Neuronal stem cell (in vitro differentiated cells): ENCODE data around the gene DNAJC25.

Source experiments
- DNase-seq: peaks from one replicate; pipeline ENCODE4 v3.0.0-alpha.2; 2013; ENCODE audit warnings: low spot score
- H2AFZ ChIP-seq: one replicate; pipeline ENCODE4 v1.6.1; 2013; ENCODE audit warnings: mild to moderate bottlenecking, low read length, inconsistent platforms
- H2AK5ac ChIP-seq: 2 replicates; pipeline ENCODE4 v1.6.1; 2013; ENCODE audit warnings: low read depth, mild to moderate bottlenecking, inconsistent platforms, low read length, moderate library complexity, mixed read lengths
- H2BK120ac ChIP-seq: 2 replicates; pipeline ENCODE4 v1.6.1; 2013; ENCODE audit warnings: low read depth, mild to moderate bottlenecking, inconsistent platforms, low read length, moderate library complexity, mixed read lengths
- H2BK12ac ChIP-seq: one replicate; pipeline ENCODE4 v1.6.1; 2013; ENCODE audit warnings: low read length, inconsistent platforms
- H2BK15ac ChIP-seq: 2 replicates; pipeline ENCODE4 v1.6.1; 2013; ENCODE audit warnings: mild to moderate bottlenecking, low read length, inconsistent platforms, mixed read lengths
- H2BK5ac ChIP-seq: one replicate; pipeline ENCODE4 v1.6.1; 2013; ENCODE audit warnings: inconsistent platforms, mild to moderate bottlenecking, low read length, moderate library complexity
- H3K14ac ChIP-seq: one replicate; pipeline ENCODE4 v1.6.1; 2013; ENCODE audit warnings: low read length, inconsistent platforms
- H3K18ac ChIP-seq: 2 replicates; pipeline ENCODE4 v1.6.1; 2013; ENCODE audit warnings: low read length, inconsistent platforms
- H3K23ac ChIP-seq: 2 replicates; pipeline ENCODE4 v1.6.1; 2013; ENCODE audit warnings: low read depth, mild to moderate bottlenecking, mixed read lengths, low read length, inconsistent platforms; ENCODE audit not compliant: poor library complexity
- H3K27ac ChIP-seq: replicated peaks from 3 replicates; pipeline ENCODE4 v1.5.1; 2013; ENCODE audit warnings: low read length, inconsistent platforms
- H3K27me3 ChIP-seq, 3 experiments: 2 replicates each; pipeline ENCODE4 v1.6.1; 2013; ENCODE audit warnings: low read length in 3 of 3, mild to moderate bottlenecking in 2 of 3, inconsistent platforms in 1 of 3, low read depth in 1 of 3, mixed read lengths in 1 of 3, moderate library complexity in 1 of 3; ENCODE audit not compliant: control insufficient read depth in 3 of 3, insufficient read depth in 3 of 3
- H3K36me3 ChIP-seq, 2 donors: replicated peaks in 1 of 2; 2 replicates each; pipeline ENCODE4 v1.6.1; 2013; ENCODE audit warnings: low read length in 2 of 2; ENCODE audit not compliant: control insufficient read depth in 2 of 2, insufficient read depth in 2 of 2
- H3K4ac ChIP-seq: 2 replicates; pipeline ENCODE4 v1.6.1; 2013; ENCODE audit warnings: inconsistent platforms, mild to moderate bottlenecking, low read length, moderate library complexity
- H3K4me1 ChIP-seq, 2 donors: 1 replicate in 1 of 2; 2 replicates in 1 of 2; pipeline ENCODE4 v1.6.1; 2013; ENCODE audit warnings: low read length in 2 of 2, low read depth in 1 of 2; ENCODE audit not compliant: control insufficient read depth in 2 of 2, insufficient read depth in 1 of 2
- H3K4me2 ChIP-seq: one replicate; pipeline ENCODE4 v1.6.1; 2013; ENCODE audit warnings: mild to moderate bottlenecking, low read length, inconsistent platforms; ENCODE audit not compliant: insufficient read depth, poor library complexity, severe bottlenecking
- H3K4me3 ChIP-seq, 2 donors: 2 replicates each; pipeline ENCODE4 v1.5.1; 2013; ENCODE audit warnings: low read length in 2 of 2, mild to moderate bottlenecking in 2 of 2, inconsistent platforms in 1 of 2, moderate library complexity in 1 of 2
- H3K79me1 ChIP-seq: one replicate; pipeline ENCODE4 v1.6.1; 2013; ENCODE audit warnings: low read depth, mild to moderate bottlenecking, inconsistent platforms, low read length, moderate library complexity
- H3K9ac ChIP-seq: one replicate; pipeline ENCODE4 v1.6.1; 2013; ENCODE audit warnings: mild to moderate bottlenecking, low read depth, low read length, inconsistent platforms; ENCODE audit not compliant: poor library complexity
- H3K9me3 ChIP-seq, 2 donors: replicated peaks in 1 of 2; 2 replicates each; pipeline versions ENCODE3 to v1.6.1; 2013; ENCODE audit warnings: low read length in 2 of 2, mild to moderate bottlenecking in 2 of 2, inconsistent platforms in 1 of 2, low read depth in 1 of 2, mixed read lengths in 1 of 2, moderate library complexity in 1 of 2; ENCODE audit not compliant: control insufficient read depth in 2 of 2, insufficient read depth in 1 of 2
- H4K8ac ChIP-seq: one replicate; pipeline ENCODE4 v1.6.1; 2013; ENCODE audit warnings: low read depth, mild to moderate bottlenecking, inconsistent platforms, low read length, moderate library complexity
- H4K91ac ChIP-seq: one replicate; pipeline ENCODE4 v1.6.1; 2013; ENCODE audit warnings: low read length, low read depth, mild to moderate bottlenecking, inconsistent platforms; ENCODE audit not compliant: poor library complexity
- WGBS, 2 donors: extraction: QIAGEN DNeasy Blood & Tissue Kit; methylation state at CpG; one replicate each; pipeline ENCODE4 v1.1.7; 2013; ENCODE audit warnings: missing lambda C conversion rate in 2 of 2, mixed read lengths in 1 of 2; ENCODE audit not compliant: insufficient read length in 2 of 2, insufficient replicate concordance in 1 of 2; ENCODE audit errors: extremely low coverage in 2 of 2; 5-methylcytosine and 5-hydroxymethylcytosine counted together

Gene DNAJC25

DNA sequence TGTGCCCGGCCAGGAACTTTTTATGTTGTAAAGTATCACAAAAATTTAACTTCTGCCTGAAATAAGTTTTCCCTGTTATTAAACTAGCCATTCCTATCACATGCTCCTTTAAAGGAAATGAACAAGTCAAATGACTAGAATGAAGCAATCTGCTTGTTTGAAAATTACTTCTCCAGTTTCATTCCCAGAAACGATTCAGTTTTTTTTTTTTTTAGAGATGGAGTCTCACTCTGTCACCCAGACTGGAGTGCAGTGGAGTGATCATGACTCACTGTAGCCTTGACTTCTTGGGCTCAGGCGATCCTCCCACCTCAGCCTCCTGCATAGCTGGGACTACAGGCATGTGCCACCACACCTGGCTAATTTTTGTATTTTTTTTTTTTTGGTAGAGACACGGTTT lies 16.9 kb downstream of the DNAJC25 start:
- no peak overlapping the region for H2AFZ ChIP-seq
- no peak overlapping the region for H4K91ac ChIP-seq
- no peak overlapping the region for H3K14ac ChIP-seq
- H2BK5ac ChIP-seq, result no peak overlapping the region
- no CpG with 5 or more reads among the region's 4 CpGs for WGBS, 2 donors
- H3K4ac ChIP-seq, result no peak overlapping the region
- H2BK15ac ChIP-seq, result no peak overlapping the region
- no peak overlapping the region for H3K27ac ChIP-seq
- H3K23ac ChIP-seq, result no peak overlapping the region
- H3K36me3 ChIP-seq, result peaks cover 0 to 75% of the 10 kb centered on the region in 2 donors
- no peak overlapping the region for H3K4me3 ChIP-seq
- H3K18ac ChIP-seq, result no peak overlapping the region
- no peak overlapping the region for H2BK120ac ChIP-seq
- no peaks in the 10 kb centered on the region for H3K79me1 ChIP-seq
- no peak overlapping the region for H3K9ac ChIP-seq
- no peak overlapping the region for H4K8ac ChIP-seq
- no peaks in the 10 kb centered on the region for H3K9me3 ChIP-seq
- DNase-seq, result no peak
- no peak overlapping the region for H3K4me2 ChIP-seq
- H2AK5ac ChIP-seq, result no peak overlapping the region
- H2BK12ac ChIP-seq, result no peak overlapping the region
- no peaks in the 10 kb centered on the region for H3K4me1 ChIP-seq
- no peaks in the 10 kb centered on the region for H3K27me3 ChIP-seq

DNA sequence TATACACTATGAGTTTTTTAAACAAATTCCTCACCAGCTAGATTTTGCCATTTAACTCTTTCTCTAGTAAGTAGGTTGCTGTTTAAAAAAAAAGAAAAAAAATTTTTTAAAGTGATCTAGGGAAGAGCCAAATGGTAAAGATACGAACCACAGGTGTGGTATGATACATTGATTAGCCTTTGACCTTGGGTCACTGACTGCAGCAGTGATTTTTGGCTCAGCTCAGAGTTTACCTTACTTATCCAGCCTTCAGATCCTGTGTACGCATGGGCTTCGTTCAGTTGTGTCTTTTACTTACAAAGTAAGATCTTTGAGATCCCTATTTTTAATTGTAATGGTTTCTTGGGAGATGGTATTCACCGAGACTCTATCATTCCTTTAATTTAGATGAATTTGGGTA lies 17.9 kb downstream of the DNAJC25 start:
- Histone ChIP-seq H3K9ac (no peak overlapping the region), H3K14ac (no peak overlapping the region), H3K9me3 (no peaks in the 10 kb centered on the region), H3K4ac (no peak overlapping the region), H2BK120ac (no peak overlapping the region), H3K18ac (no peak overlapping the region), H3K27ac (no peak overlapping the region), H2BK5ac (no peak overlapping the region), H2BK12ac (no peak overlapping the region), H3K79me1 (no peaks in the 10 kb centered on the region), H3K4me1 (no peaks in the 10 kb centered on the region), H4K91ac (no peak overlapping the region), H3K27me3 (no peaks in the 10 kb centered on the region), H2BK15ac (no peak overlapping the region), H4K8ac (no peak overlapping the region), H3K4me3 (no peak overlapping the region), H3K4me2 (no peak overlapping the region), H2AFZ (no peak overlapping the region), H3K36me3 (peaks cover 0 to 76% of the 10 kb centered on the region in 2 donors), H3K23ac (no peak overlapping the region), H2AK5ac (no peak overlapping the region)
- WGBS, 2 donors, result no CpG with 5 or more reads among the region's 4 CpGs
- no peak for DNase-seq

DNA sequence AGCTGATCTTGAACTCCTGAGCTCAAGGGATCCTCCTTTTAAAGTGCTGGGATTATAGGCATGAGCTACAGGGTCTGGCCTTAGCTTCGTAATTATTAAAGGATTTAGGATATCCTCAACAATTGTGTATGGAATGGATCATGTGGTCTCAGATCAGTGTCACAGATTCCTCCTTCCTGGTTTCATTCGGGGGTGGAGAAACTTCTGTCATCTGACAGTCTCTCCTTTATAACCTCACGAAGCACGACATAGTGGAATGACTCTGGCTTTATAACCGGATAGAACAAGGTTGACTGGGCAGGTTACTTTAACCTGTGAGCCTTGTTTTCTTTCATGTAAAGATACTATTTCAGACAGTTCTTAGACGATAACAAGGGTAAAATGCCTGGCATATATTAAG lies 25.9 kb downstream of the DNAJC25 start:
- H3K9me3 ChIP-seq, result no peaks in the 10 kb centered on the region
- no peaks in the 10 kb centered on the region for H3K79me1 ChIP-seq
- H3K4me3 ChIP-seq, result no peak overlapping the region
- H2BK15ac ChIP-seq, result no peak overlapping the region
- no peak overlapping the region for H2AK5ac ChIP-seq
- no peak overlapping the region for H3K4ac ChIP-seq
- H3K36me3 ChIP-seq, result peaks cover 7 to 30% of the 10 kb centered on the region in 2 donors
- WGBS, 2 donors, result no CpG with 5 or more reads among the region's 6 CpGs
- no peak overlapping the region for H3K14ac ChIP-seq
- H2BK120ac ChIP-seq, result no peak overlapping the region
- no peak overlapping the region for H3K18ac ChIP-seq
- H3K4me1 ChIP-seq, result no peaks in the 10 kb centered on the region
- H2BK5ac ChIP-seq, result no peak overlapping the region
- no peak overlapping the region for H4K8ac ChIP-seq
- H3K4me2 ChIP-seq, result no peak overlapping the region
- no peak overlapping the region for H4K91ac ChIP-seq
- no peak for DNase-seq
- H3K27me3 ChIP-seq, result peaks cover 0 to 1% (median 0%) of the 10 kb centered on the region in 3 experiments
- H3K23ac ChIP-seq, result no peak overlapping the region
- no peak overlapping the region for H2BK12ac ChIP-seq
- no peak overlapping the region for H2AFZ ChIP-seq
- H3K27ac ChIP-seq, result no peak overlapping the region
- H3K9ac ChIP-seq, result no peak overlapping the region

DNA sequence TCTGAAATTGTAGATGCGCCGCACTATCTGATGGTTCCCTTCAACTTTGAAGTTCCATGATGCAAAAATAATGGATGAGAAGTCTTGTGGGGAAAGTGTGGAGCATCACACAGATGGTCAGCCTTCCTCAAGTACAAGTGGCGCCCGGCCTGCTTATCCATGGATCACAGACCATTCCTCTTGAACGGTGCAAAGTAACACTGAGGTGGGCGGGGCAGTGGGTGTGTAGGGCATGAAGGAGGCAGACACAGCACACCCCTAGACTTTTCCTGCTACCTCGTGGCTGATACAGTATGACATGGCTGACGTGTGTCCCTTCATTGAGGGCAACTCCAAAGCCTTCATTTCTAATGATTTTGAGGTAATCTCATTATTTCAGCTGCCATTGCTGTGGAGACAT lies 27.8 kb downstream of the DNAJC25 start:
- Histone ChIP-seq H2BK120ac (no peak overlapping the region), H3K4me3 (no peak overlapping the region), H2AK5ac (no peak overlapping the region), H3K4ac (no peak overlapping the region), H3K9me3 (no peaks in the 10 kb centered on the region), H3K79me1 (peaks cover 3% of the 10 kb centered on the region), H3K27ac (no peak overlapping the region), H3K9ac (no peak overlapping the region), H3K23ac (no peak overlapping the region), H3K14ac (no peak overlapping the region), H2BK12ac (no peak overlapping the region), H2BK5ac (no peak overlapping the region), H3K18ac (no peak overlapping the region), H3K4me2 (no peak overlapping the region), H3K36me3 (peaks cover 7 to 22% of the 10 kb centered on the region in 2 donors), H4K8ac (no peak overlapping the region), H2BK15ac (no peak overlapping the region), H2AFZ (no peak overlapping the region), H3K27me3 (peaks cover 0 to 1% (median 0%) of the 10 kb centered on the region in 3 experiments), H3K4me1 (peaks cover 7 to 11% of the 10 kb centered on the region in 2 donors), H4K91ac (no peak overlapping the region)
- WGBS, 2 donors, result no CpG with 5 or more reads among the region's 8 CpGs
- no peak for DNase-seq
